HG03159 (cell line): ENCODE measurements around the gene DOCK9.
"Not testable (repeated sequence)": the region's sequence is repeated elsewhere in the genome, so short reads cannot be mapped to it uniquely, and the experiment has no call there.

Experiments
- ATAC-seq: cut with Tn5 transposase; IDR thresholded peaks from one replicate; pipeline ENCODE4 v1.9.1; 2021; ENCODE audit warnings: mild to moderate bottlenecking, moderate library complexity; ENCODE audit not compliant: unreplicated experiment

Gene DOCK9

GRCh38 chr13:98828614-98829013 lies 149.2 kb downstream of the DOCK9 start:
- no peak for ATAC-seq

GRCh38 chr13:98827449-98827848 lies 150.4 kb downstream of the DOCK9 start:
- no peak for ATAC-seq

GRCh38 chr13:98826146-98826545 lies 151.7 kb downstream of the DOCK9 start:
- ATAC-seq: no peak

- no peak for ATAC-seq
Measured at GRCh38 chr13:98825659-98826058, 152.2 kb downstream of the DOCK9 start.

- no peak for ATAC-seq
Measured at GRCh38 chr13:98824376-98825160, 153.3 kb downstream of the DOCK9 start.

GRCh38 chr13:98823442-98823841 lies 154.4 kb downstream of the DOCK9 start:
- ATAC-seq: no peak

GRCh38 chr13:98822225-98822606 lies 155.6 kb downstream of the DOCK9 start:
- ATAC-seq: no peak

- ATAC-seq: no peak
Measured at GRCh38 chr13:98821372-98822224, 156.3 kb downstream of the DOCK9 start.

- ATAC-seq: no peak
Measured at GRCh38 chr13:98820744-98821371, 157.0 kb downstream of the DOCK9 start.

GRCh38 chr13:98820300-98820699 lies 157.6 kb downstream of the DOCK9 start:
- no peak for ATAC-seq

GRCh38 chr13:98819382-98820010 lies 158.4 kb downstream of the DOCK9 start:
- ATAC-seq: no peak

GRCh38 chr13:98816406-98816805 lies 161.5 kb downstream of the DOCK9 start:
- no peak for ATAC-seq

- no peak for ATAC-seq
Measured at GRCh38 chr13:98813993-98814392, 163.9 kb downstream of the DOCK9 start.

- ATAC-seq: not testable (repeated sequence)
Measured at GRCh38 chr13:98812186-98812790, 165.6 kb downstream of the DOCK9 start.

GRCh38 chr13:98810746-98811145 lies 167.1 kb downstream of the DOCK9 start:
- ATAC-seq: no peak

- no peak for ATAC-seq
Measured at GRCh38 chr13:98809345-98809777, 168.5 kb downstream of the DOCK9 start.

- ATAC-seq: no peak
Measured at GRCh38 chr13:98807774-98808173, 170.1 kb downstream of the DOCK9 start.

- ATAC-seq: no peak
Measured at GRCh38 chr13:98804336-98804855, 173.5 kb downstream of the DOCK9 start.

GRCh38 chr13:98803921-98804320 lies 173.9 kb downstream of the DOCK9 start:
- no peak for ATAC-seq

GRCh38 chr13:98803111-98803561 lies 174.7 kb downstream of the DOCK9 start:
- ATAC-seq: no peak
